OCI-LY1 (cell line): ENCODE results near the gene CFAP46.

Source experiments
- H2AFZ ChIP-seq: fragments of 200-600 bp; sonication (generic), shearing (Covaris generic); 2 replicates; pipeline ENCODE4 v1.6.0; 2014; ENCODE audit warnings: antibody characterized with exemption, mild to moderate bottlenecking, low read length
- H3F3A ChIP-seq: fragments of 200-600 bp; sonication (generic), shearing (Covaris generic); 2 replicates; pipeline ENCODE4 v1.6.0; 2014; ENCODE audit warnings: mild to moderate bottlenecking, antibody characterized with exemption, low read length, moderate library complexity; ENCODE audit not compliant: insufficient read depth
- H3K27ac ChIP-seq: fragments of 200-600 bp; sonication (generic); 2 replicates; pipeline ENCODE4 v1.5.1; 2014; ENCODE audit warnings: low read length, mixed run types, mild to moderate bottlenecking, low read depth; ENCODE audit not compliant: poor library complexity, severe bottlenecking
- H3K27me3 ChIP-seq: fragments of 200-600 bp; sonication (generic); 2 replicates; pipeline ENCODE4 v1.6.0; 2014; ENCODE audit warnings: antibody characterized with exemption, mild to moderate bottlenecking, low read length, moderate library complexity; ENCODE audit not compliant: insufficient read depth
- H3K36me3 ChIP-seq: fragments of 200-600 bp; sonication (generic); 2 replicates; pipeline ENCODE4 v1.6.1; 2014; ENCODE audit warnings: mild to moderate bottlenecking, antibody characterized with exemption, low read length, moderate library complexity, mixed read lengths; ENCODE audit not compliant: insufficient read depth
- H3K4me1 ChIP-seq: fragments of 200-600 bp; sonication (generic); 2 replicates; pipeline ENCODE4 v1.5.1; 2014; ENCODE audit warnings: mild to moderate bottlenecking, low read length, moderate library complexity; ENCODE audit not compliant: insufficient read depth, severe bottlenecking
- H3K4me2 ChIP-seq: fragments of 200-600 bp; sonication (generic), shearing (Covaris generic); 2 replicates; pipeline ENCODE4 v1.6.1; 2014; ENCODE audit warnings: low read length
- H3K4me3 ChIP-seq: fragments of 200-600 bp; sonication (generic); 2 replicates; pipeline ENCODE4 v1.5.1; 2014; ENCODE audit warnings: low read length, low read depth, mild to moderate bottlenecking, mixed read lengths; ENCODE audit not compliant: poor library complexity, severe bottlenecking
- H3K79me2 ChIP-seq: fragments of 200-600 bp; shearing (Covaris generic); 2 replicates; pipeline ENCODE4 v1.6.1; 2016; ENCODE audit warnings: mixed run types, low read length, mixed read lengths; ENCODE audit not compliant: insufficient read depth
- H3K9ac ChIP-seq: fragments of 200-600 bp; sonication (generic), shearing (Covaris generic); 2 replicates; pipeline ENCODE4 v1.6.1; 2014; ENCODE audit warnings: mild to moderate bottlenecking, low read length, mixed read lengths
- H3K9me2 ChIP-seq: fragments of 200-600 bp; sonication (generic), shearing (Covaris generic); 2 replicates; pipeline ENCODE4 v1.6.1; 2014; ENCODE audit warnings: low read depth, mild to moderate bottlenecking, low read length, mixed read lengths
- H3K9me3 ChIP-seq: fragments of 200-600 bp; shearing (Covaris generic); 2 replicates; pipeline ENCODE4 v1.6.1; 2014; ENCODE audit warnings: low read length, mixed read lengths
- H4K20me1 ChIP-seq: fragments of 200-600 bp; sonication (generic), shearing (Covaris generic); 2 replicates; pipeline ENCODE4 v1.6.0; 2016; ENCODE audit warnings: mild to moderate bottlenecking, low read length; ENCODE audit not compliant: insufficient read depth
- EZH2 ChIP-seq: fragments of 200-600 bp; sonication (generic), shearing (Covaris generic); IDR thresholded peaks from 2 replicates; pipeline ENCODE4 v1.8.0; 2017; ENCODE audit warnings: borderline replicate concordance, mixed run types, mild to moderate bottlenecking, antibody characterized with exemption, low read length, moderate library complexity, mixed read lengths
- TF ChIP-seq, protein P1 (sequence below): fragments of 200-600 bp; sonication (generic), shearing (Covaris generic); IDR thresholded peaks from 2 replicates; pipeline ENCODE4 v1.5.1; 2017; ENCODE audit warnings: mild to moderate bottlenecking, antibody characterized with exemption, low read length, moderate library complexity, mixed read lengths

Gene CFAP46

DNA sequence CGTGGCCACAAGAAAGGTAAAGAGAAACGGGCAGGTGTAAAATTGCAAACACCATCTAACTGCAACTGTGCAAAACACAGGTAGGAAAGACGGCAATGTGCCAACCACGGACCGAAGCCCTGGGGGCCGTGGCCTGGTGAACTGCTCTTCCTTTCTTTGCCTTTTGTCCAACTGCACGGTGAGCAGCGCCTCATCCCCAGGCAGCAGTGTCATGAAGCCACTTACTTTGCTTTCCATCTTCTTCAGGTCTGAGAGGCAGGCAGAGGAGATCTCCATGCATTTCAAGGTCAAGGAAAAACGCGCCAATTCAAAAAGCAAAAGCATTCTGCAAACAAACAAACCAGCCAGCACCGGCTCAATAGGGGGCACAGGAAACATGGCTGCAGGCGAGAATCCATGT, 12.9 kb downstream of the CFAP46 start:
- no peak overlapping the region for H3K9ac ChIP-seq
- H3K27me3 ChIP-seq: no peaks in the 10 kb centered on the region

DNA sequence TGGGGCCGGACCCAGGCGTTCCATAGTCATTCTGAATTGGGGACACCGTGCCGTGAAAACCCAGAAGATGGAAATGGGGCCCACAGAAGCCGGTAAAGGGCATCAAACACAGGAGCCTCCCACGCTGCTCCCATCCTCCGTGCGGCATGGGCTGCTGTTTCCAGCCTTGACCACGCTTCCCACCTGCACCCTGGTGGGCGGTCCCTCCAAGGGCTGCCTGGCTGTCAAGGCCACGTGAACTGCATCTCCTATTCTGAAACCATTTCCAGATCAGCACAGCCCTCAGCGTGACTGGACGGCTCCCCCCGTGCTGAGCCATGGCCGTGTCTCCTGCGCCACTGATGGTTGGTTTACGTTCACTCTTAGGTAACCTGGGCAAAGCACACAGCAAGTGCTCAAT, 14.1 kb downstream of the CFAP46 start:
- H3K4me3 ChIP-seq: no peak overlapping the region
- no peak overlapping the region for H2AFZ ChIP-seq
- H3K27ac ChIP-seq: no peak overlapping the region
- H3K4me1 ChIP-seq: no peaks in the 10 kb centered on the region
- H3K79me2 ChIP-seq: no peaks in the 10 kb centered on the region
- no peaks in the 10 kb centered on the region for H3K9me2 ChIP-seq
- H3K9ac ChIP-seq: no peak overlapping the region
- no peaks in the 10 kb centered on the region for H4K20me1 ChIP-seq
- no peaks in the 10 kb centered on the region for H3F3A ChIP-seq
- H3K4me2 ChIP-seq: no peak overlapping the region
- TF ChIP-seq, protein P1, sequence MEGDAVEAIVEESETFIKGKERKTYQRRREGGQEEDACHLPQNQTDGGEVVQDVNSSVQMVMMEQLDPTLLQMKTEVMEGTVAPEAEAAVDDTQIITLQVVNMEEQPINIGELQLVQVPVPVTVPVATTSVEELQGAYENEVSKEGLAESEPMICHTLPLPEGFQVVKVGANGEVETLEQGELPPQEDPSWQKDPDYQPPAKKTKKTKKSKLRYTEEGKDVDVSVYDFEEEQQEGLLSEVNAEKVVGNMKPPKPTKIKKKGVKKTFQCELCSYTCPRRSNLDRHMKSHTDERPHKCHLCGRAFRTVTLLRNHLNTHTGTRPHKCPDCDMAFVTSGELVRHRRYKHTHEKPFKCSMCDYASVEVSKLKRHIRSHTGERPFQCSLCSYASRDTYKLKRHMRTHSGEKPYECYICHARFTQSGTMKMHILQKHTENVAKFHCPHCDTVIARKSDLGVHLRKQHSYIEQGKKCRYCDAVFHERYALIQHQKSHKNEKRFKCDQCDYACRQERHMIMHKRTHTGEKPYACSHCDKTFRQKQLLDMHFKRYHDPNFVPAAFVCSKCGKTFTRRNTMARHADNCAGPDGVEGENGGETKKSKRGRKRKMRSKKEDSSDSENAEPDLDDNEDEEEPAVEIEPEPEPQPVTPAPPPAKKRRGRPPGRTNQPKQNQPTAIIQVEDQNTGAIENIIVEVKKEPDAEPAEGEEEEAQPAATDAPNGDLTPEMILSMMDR: no peak
- no peak for TF ChIP-seq EZH2
- H3K27me3 ChIP-seq: no peaks in the 10 kb centered on the region
- H3K36me3 ChIP-seq: no peaks in the 10 kb centered on the region
- no peaks in the 10 kb centered on the region for H3K9me3 ChIP-seq

More for the DNA sequence above, 12.9 kb downstream of the CFAP46 start:
- H3K79me2 ChIP-seq: no peaks in the 10 kb centered on the region
- TF ChIP-seq, protein P1: no peak
- no peak for TF ChIP-seq EZH2
- H3K4me3 ChIP-seq: no peak overlapping the region
- no peak overlapping the region for H2AFZ ChIP-seq
- H3K4me2 ChIP-seq: no peak overlapping the region
- H3K4me1 ChIP-seq: no peaks in the 10 kb centered on the region
- H3K9me3 ChIP-seq: no peaks in the 10 kb centered on the region
- no peaks in the 10 kb centered on the region for H3K36me3 ChIP-seq
- H3K9me2 ChIP-seq: no peaks in the 10 kb centered on the region
- no peak overlapping the region for H3K27ac ChIP-seq
- no peaks in the 10 kb centered on the region for H3F3A ChIP-seq
- no peaks in the 10 kb centered on the region for H4K20me1 ChIP-seq

DNA sequence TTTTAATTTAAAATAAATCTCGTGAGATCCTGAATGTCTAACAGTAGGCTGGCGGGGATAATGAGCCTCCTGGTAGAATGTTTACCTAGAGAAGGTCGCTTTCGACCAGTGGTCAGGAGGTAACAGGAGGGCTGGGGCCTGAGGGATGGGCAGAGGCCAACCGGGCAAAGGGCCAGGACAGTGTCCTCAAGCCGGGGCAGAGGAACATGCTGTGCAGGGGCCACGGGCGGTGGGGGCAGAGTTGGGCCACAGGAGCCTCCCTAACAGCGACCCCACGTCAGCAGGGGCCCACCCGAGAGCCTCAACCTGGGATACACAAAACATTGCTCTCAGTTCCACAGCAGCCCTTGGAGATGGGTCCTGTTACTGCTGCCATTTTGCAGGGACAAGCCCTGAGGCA, 14.5 kb downstream of the CFAP46 start:
- no peak overlapping the region for H2AFZ ChIP-seq

More for the DNA sequence above, 14.5 kb downstream of the CFAP46 start:
- Histone ChIP-seq H3K9ac (no peak overlapping the region), H3K4me3 (no peak overlapping the region), H3K79me2 (no peaks in the 10 kb centered on the region), H3K9me3 (no peaks in the 10 kb centered on the region), H3K27me3 (no peaks in the 10 kb centered on the region), H3F3A (no peaks in the 10 kb centered on the region), H3K4me2 (no peak overlapping the region), H3K36me3 (no peaks in the 10 kb centered on the region), H3K9me2 (no peaks in the 10 kb centered on the region), H3K4me1 (no peaks in the 10 kb centered on the region), H3K27ac (no peak overlapping the region), H4K20me1 (no peaks in the 10 kb centered on the region)
- no peak for TF ChIP-seq EZH2
- TF ChIP-seq, protein P1: no peak
